Epidermal melanocyte (primary cell): ENCODE results near the gene SOHLH2.

ENCODE experiments used
- DNase-seq: peaks from one replicate; pipeline ENCODE4 v3.0.0; 2011; ENCODE audit warnings: low spot score; ENCODE audit not compliant: insufficient read length

Gene SOHLH2

DNA sequence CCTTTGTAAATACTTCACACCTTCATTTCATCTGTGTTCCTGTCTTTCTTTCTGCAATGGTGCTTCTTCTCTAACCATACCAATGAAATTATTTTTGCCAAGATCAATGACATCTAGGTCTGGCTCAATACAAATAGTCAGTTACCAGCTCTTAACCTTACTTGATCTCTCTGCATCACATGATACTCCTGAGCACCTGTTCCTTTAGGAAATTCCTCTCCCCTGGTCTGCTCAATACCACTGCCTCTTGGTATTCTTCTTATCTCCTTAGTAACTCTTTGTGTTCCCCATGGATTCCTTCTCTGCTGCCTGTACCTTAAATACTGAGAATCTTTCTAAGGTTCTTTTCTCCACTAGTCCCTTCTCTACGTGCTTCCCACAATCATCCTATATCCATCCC is 25.9 kb downstream of the SOHLH2 start:
- DNase-seq = no peak

DNA sequence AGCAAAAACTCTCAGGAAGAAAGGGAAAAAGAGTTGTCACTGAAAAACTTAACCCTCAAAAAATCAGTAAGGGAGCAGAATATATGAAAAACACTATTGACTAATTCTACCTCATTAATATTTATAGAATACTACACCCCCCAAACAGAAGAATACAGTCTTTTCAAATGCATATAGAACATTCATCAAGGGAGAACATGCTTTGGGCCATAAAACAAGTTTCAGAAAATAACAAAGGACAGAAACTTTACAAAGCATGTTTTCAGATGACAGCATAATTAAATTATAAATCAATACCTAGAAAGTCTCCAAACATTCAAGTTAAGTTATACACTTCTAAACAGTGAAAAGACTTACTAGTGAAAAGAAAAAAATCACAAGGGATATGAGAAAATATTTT is 30.5 kb downstream of the SOHLH2 start:
- DNase-seq = no peak

DNA sequence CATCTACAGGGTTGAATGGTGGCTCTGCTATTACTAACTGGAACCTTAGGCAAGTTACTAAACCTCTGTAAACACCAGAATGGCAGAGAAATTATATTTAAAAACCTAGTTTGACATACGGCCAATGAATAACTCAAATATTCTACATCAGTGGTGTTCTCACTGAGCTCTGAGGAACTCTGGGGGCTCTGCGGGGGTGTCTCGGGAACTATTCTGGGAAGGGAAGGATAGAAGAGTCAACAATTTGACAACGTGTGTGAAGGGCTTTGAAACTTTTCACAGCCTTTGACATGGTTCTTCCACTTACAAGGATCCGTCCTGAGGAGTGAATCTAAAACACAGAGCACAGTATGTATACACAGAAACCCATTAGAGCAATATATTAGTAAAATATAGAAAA is 38.7 kb downstream of the SOHLH2 start:
- no peak for DNase-seq

DNA sequence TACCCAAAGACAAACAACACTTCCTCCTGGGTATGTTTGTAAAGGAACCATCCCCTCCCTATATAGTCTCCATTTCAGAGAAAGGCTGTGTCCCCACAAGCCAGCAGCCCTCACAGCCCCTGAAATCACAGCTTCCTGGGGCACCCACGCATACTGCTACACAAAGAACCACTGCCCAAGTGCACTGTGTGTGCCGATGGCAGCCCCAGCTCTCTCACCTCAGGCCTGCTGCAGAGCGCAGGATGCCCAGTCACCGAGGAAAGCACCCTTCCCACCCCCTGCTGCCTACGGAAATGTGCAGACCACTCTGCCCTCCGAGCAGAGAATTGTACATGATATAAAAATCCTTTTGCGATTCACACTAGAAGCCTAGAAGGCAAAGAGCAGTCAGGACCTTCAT is 39.4 kb downstream of the SOHLH2 start:
- no peak for DNase-seq

DNA sequence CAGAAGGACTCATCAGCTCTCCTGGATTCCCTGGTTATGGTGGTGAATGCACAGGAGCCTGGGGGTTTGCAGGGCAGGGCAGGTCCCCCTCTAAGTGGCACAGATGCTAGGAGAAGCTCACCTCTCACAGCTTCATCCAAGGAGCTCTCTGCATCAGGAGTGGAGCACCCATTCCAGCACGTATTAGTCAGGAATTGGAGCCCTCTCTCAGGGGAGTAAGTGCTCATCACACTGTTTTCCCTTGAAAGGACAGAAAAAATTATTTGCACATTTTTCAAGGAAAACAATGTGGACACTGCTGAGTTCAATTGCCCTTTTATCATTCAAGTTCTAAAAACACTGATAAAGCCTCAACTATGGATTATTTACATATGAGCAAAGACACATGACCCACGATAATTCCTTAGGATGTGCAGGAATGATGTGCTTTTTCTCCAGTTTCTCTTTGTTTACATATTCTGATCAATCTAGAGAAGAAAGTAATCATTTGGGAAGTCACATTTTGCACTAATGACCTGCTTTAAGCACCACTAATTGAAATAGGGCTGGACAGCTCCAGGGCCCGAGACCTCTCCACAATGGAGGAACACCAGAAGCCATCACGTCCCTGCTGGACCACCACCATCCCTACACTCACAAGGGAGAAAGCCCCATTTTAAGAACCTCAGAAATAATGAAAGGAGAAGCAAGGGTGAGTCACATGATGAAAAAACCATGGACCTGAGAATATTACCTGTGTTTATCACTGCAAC is 40.6 kb downstream of the SOHLH2 start:
- DNase-seq = no peak

DNA sequence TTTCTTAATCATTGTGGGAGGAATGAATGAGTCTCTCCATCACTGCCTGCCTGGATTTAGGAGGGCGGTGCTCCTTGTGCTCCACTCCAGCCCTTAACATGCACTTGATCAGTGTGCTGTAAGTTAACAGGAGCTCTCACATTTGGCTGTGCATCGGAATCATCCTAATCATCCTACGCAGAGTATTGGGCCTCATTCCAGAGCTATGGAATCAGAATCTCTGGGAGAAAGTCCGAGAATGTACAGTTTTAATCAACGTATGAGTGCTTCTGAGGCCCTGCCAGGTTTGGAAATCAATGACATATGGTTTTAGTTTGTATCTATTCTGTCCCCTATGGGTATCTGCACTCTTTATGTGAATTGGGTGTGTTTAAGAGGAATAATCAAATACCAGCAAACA is 48.3 kb downstream of the SOHLH2 start:
- no peak for DNase-seq

DNA sequence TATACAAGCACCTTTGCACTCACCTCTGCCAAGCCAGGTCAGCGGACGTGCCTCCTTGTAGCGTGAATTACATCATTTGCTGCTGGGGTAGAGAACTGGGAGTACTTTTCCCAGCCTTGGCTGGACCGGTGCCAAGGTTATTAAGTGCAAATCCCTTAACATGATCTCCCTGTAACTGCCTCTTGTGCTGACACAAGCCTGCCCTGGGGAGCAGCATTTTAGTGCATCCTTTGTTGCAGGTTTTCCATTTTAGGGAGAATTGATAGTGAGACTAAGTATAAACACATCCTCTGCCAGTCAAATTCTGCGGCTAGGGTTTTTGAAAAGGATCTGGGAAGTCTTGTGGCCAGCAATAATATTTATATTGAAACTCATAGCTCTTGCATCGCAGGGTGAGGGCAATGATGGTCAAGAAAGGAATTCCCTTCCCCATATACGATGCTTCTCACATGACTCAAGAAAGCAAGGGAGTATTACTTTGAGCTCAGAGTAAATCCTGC is 50.5 kb downstream of the SOHLH2 start:
- no peak for DNase-seq

DNA sequence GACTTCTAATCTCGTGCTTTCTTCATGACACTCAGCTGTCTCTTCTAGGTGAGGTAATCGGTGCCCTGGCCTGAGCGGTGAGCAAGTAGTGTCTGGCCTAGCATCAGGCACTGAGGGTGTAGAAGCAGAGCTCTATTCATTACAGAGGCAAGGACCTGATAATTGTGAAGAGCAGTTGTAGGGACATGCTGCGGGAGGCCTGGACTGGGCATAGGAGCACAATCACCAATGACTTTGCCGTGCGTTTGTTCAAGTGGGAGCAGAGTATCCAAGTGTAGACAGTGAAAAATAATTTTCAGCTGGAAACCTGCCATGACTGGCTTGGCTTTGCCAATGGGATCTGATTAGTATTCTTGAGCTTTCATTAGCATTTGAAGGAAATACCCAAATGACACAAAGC is 51.1 kb downstream of the SOHLH2 start:
- no peak for DNase-seq

DNA sequence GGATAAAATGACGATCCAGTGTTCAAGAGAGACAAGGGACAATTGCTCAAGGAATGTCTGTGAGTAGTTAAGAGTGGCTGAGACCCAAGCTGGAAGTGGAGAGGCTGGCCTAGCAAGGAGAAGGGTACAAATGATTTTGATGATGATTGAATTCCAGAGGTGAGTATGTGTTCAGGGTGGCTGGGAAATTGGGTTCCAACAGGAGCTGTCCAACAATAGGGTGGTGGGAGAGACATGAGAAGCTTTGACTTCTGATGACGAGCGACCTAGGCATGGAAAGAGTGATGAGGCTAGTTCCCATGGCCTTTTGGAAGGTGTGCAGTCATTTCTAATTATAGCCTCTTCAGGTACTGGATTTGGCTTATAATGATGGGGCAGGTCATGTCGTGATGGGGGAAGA is 54.1 kb downstream of the SOHLH2 start:
- DNase-seq = no peak

DNA sequence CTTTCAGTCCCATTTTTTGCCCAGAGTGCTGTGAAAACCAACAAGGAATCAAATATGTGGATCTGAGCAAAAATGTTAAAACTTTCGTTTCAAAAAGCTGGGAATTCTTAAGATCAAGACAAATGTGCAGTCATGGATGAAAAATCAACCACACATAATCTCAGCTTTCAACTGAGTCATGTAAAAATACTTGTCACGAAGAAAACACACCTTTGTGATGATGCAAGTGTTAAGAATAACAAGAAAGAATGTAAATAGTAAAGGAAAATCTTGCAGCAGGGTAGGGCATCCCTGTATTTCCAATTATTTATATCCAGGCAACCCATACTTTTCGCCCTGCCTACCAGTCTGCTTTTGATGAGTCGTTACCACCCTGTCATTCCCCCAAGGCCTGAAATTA is 55.7 kb downstream of the SOHLH2 start:
- no peak for DNase-seq

DNA sequence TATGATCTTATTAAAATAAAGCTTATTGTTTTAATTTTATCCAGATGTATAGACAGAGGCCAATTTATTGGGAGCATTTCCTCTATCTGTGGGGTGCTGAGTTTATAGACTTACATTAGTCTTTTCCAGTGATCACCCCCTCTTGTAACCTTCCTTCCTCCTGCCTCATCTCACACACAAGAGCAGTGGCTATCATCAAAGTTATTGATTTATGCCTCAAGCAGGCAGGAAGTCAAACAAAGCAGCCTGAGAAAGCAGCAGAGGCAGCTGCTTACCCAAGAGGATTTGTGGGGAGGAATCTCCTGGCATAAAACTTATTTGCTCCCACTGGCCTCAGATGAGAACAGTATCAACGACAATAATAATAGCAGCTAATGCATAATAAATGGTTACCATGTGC is 56.9 kb downstream of the SOHLH2 start:
- DNase-seq = no peak

DNA sequence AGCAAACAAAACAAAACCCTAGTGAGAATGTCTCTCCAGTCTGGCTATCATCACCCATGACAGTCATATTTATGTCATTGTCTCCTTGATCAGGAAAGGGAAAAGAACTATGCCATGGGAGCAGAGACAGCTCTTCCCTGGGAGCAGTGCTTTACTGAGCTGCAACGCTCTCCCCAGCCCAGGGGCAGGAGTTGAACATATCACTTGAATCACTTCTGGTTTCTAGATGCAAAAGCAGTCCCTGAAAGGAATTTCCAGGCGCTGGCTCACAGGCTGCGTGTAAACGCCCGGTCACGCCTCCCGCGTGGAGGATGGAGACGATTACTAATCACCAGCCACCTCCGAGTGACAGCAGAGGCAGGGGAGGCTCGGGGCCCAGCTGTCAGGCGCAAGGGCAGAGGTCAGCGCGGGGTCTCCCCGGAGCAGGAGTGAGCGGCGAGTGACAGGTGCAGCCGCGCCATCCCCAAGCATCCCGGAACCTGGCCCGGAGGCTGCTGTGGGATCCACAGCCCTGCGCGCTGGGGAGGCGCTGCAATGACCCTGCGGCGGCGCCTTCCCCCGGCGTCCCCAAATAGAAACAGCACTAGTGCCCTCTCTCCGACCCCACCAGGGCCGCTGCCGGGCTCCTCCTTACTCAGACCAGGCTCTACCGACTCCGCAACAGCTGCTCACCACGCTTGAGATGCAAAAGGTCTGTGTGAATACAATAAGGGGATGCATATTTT is 59.6 kb downstream of the SOHLH2 start:
- no peak for DNase-seq

DNA sequence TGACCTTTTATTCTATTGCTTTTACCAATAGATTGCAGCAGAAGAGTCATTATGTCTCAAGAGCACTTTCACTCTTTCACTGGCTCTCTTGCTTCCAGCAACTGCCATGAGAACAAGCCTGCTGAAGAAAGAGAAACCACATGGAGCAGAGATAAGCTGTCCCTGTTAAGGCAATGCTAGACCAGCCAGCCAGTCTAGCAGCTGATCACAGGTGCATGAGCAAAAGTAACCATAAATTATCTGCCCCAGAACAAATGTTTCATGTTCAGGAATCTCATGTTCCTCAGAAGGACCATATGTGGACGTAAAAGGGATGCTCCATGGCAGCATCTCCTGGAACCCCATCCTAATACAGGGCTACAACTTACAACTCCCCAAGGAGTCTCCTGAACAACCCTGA is 62.8 kb downstream of the SOHLH2 start:
- DNase-seq = no peak

DNA sequence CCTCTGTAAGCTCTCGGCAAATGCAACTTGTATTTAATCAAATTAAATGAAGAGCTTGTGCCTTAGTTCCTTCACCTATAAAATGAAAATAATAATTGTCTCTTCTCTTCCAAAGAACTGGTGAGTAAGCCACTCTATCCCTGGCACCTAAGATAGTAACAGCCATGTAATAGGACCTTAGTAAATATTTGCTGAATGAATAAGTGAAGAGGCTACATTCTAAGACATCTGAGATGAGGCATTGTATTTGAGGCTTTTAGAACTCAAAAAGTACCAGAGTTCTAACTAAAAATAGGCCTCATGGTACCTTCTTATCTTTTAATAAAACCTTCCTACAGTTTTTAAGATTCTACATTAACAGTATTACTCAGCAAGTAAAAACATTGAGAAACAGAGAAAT is 65.9 kb downstream of the SOHLH2 start:
- DNase-seq = no peak

DNA sequence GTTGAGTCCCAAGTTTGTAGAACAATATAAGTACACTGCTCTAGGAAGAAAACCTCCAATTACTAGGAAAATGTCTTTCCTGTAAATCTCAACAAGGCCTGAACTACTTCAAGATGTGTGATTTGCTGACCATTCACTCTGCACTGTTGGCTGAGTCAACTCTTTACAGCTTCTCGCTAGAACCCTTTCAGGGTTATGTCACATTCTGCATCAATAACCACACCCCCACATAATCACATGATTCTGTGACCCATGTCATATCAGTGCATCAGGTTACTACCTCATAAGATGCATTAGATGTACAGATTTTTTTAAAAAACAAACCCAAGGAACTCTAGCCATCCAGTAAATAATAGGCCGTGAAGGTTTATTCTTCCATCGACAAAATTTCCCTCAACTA is 67.0 kb downstream of the SOHLH2 start:
- no peak for DNase-seq

DNA sequence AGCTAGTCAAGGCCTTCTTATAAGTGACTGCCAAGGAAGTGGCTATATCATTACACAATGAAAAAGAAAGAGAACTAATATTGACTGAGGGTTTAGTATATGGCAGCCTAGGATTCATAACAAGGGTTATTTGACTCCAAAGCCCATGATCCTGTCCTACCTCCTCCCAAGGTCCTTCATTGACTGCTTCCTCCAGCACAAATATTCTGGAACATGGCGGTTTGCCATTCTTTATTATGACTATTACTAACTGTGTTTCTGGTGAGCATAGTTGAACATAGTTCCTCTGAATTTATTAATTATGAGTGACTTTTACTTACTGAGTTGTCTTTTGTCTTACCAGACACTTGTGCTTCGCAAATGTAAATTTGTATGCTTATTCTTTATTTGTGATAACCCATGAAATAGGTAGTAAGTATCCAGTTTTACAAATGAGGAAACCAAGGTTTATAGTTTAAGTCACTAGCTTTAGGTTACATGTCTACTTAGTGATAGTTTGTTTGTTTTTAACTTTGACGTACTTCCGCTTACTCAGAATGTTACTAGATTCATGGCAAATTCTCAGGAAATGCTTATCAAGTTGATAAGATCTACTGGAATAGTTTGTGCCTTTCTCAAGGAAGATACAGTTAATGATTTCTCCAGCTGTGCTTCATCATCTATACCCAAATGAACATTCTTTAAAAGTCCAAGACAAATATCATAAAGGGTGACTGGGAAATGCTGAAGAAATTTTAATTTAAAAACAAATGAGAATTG is 67.7 kb downstream of the SOHLH2 start:
- no peak for DNase-seq

DNA sequence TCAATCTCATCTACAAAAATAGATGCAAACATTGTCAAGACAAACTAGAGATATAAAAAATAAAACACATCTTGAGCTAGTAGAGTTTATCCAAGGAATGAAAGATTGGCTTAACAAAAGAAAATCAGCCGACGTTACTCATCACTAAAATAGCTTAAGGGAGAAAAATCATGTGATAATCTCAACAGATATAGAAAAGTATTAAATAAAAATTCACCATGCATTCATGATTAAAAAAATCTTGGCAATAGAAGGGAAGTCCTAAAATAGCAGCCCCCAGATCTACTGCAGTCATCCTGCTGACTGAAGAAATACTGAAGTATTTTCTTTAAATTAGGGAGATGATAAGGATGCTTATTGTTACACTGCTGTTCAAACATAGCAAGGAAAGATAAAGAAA is 70.6 kb downstream of the SOHLH2 start:
- DNase-seq = no peak

DNA sequence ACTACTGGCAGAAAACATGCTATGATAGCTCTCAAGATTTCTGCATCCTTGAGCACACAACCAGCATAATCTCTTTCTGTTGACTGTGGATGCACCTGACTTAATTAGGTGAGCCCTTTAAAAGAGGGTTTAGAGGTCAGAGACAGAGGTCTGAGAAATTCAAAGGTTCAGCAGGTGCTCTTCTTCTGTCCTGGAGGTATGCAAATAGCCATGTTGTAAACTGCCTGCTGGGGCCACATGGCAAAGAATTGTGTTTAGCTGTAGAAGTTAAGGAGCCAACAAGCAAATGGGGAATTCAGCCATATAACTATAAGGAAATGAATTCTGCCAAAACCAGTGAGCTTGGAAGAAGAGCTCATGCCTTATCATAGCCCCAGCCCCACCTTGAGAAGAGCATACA is 71.6 kb downstream of the SOHLH2 start:
- no peak for DNase-seq

DNA sequence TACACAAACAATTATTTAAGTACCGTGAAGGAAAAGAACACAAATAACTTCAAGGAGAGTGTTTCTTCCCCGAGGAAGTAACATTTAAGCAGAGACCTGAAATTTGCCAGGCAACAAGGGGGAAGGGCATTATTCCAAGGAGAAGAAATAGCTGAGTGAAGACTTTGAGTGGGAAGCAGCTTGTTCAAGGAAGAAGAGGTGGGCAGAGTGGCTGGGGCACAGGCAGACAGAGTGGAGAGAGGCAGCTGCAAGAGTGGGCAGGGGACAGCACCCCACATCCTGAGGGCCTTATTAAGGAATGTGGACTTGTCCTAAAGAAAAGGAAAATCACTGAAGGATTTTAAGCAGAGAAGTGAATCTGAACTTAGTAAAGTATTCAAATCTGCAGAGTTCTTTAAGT is 78.5 kb downstream of the SOHLH2 start:
- DNase-seq = no peak

DNA sequence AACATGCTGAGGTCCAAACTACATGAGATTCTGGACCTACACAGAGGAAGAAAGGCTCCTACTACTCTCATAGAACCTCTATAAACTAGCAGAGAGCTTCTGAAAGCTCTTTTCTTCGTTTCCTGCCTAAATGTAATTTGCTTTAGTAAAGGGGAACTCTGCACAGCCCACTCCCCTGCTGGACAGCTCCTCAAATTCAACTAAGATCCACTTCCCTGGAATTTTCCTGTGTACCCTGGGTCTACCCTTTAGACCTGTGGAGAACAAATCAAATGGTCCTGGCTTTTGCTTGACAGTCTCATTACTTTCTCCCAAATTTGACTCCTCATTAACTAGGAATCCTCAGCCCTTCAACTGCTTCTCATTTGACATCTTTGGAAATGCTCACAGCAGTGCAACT is 79.7 kb downstream of the SOHLH2 start:
- DNase-seq = no peak

DNA sequence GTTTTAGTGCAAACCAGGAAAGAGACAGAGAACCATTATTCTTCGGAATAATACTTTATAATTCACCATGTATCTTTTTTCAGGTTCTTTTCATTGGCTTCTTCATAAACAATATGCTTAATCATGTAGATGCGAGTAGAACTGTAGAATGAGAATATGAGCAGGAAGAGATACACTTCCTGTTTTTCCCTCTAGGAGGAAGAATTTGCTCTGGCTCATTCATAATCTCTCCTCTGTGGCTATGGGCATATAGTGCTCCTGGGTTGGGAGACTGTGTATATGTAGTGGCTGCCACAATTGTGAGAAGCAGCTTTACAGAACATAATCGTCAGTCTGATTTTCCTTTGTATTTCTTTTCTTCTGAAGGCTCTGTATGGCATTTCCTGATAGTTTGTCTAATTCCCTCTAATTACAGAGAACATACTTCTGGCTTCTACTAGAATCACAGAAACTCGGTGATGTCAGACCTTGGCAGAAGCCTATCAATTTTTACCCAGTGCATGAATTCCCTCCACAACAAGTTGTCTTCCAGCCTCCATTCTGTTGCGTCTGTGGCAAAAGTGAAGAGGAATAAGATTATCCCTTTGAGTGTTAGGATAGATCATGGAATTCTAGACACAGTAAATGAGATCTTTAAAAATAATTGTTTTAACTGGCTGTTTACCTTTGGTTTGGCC is 80.3 kb downstream of the SOHLH2 start:
- no peak for DNase-seq

DNA sequence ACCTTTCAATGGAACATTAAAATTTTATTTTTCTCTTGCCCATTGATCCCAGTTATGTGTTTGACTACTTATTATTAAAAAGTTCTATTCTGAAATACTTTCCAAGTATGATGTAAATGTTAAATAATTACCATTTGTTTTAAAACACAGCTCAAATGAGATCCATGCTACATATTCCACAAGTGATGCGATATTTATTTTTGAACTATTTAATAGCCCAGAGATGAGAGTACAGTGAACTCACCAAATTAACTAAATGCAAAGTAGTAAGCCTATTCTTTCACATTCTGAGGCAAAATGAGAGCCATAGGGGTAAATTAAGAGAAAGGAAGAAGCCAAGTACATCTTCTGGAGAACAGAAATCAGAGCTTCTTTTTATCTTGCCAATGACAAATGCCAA is 82.0 kb downstream of the SOHLH2 start:
- DNase-seq = no peak
